Renal pelvis (tissue), 12 donors: ENCODE results near the gene GPR152. TPM values are rescaled to one million over a fixed set of nuclear protein-coding genes. Genes with fewer than 3 reads are reported as not detected.

Experiments
- DNase-seq: peaks from one replicate; pipeline ENCODE4 v3.0.0-alpha.2; 2013
- long read RNA-seq, 16 experiments: transcript quantifications; one replicate each; lab custom pipeline, GENCODE V29; 2026
- polyA plus RNA-seq, 3 donors: library from polyadenylated mRNA; unstranded; fragments of 120-200 nt; gene quantifications; one replicate each; pipeline ENCODE4 v1.2.1, GENCODE V29; 2013; ENCODE audit not compliant: insufficient read length in 3 of 3

GPR152 gene, protein sequence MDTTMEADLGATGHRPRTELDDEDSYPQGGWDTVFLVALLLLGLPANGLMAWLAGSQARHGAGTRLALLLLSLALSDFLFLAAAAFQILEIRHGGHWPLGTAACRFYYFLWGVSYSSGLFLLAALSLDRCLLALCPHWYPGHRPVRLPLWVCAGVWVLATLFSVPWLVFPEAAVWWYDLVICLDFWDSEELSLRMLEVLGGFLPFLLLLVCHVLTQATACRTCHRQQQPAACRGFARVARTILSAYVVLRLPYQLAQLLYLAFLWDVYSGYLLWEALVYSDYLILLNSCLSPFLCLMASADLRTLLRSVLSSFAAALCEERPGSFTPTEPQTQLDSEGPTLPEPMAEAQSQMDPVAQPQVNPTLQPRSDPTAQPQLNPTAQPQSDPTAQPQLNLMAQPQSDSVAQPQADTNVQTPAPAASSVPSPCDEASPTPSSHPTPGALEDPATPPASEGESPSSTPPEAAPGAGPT
- under 1 TPM in 1 of 3 donors, not detected in 2; 0.07 TPM for polyA plus RNA-seq
- long read RNA-seq, donor 1 = 0 reads
- long read RNA-seq, donor 2 = 0 reads
- long read RNA-seq, donor 3 = 0 reads
- long read RNA-seq, donor 4 = 0 reads
- long read RNA-seq, donor 5 = 0 reads
- long read RNA-seq, donor 6 = 0 reads
- long read RNA-seq, donor 7 = 0 reads
- long read RNA-seq, donor 8 = 0 reads
- long read RNA-seq, donor 9 = 0 reads
- long read RNA-seq, donor 10 = 0 reads
- long read RNA-seq, donor 11 = 0 reads
- long read RNA-seq, donor 12 = 0 reads
- long read RNA-seq, donor 13 = 0 reads
- long read RNA-seq, donor 14 = 0 reads
- long read RNA-seq, donor 15 = 0 reads
- long read RNA-seq, donor 16 = 0 reads

DNA sequence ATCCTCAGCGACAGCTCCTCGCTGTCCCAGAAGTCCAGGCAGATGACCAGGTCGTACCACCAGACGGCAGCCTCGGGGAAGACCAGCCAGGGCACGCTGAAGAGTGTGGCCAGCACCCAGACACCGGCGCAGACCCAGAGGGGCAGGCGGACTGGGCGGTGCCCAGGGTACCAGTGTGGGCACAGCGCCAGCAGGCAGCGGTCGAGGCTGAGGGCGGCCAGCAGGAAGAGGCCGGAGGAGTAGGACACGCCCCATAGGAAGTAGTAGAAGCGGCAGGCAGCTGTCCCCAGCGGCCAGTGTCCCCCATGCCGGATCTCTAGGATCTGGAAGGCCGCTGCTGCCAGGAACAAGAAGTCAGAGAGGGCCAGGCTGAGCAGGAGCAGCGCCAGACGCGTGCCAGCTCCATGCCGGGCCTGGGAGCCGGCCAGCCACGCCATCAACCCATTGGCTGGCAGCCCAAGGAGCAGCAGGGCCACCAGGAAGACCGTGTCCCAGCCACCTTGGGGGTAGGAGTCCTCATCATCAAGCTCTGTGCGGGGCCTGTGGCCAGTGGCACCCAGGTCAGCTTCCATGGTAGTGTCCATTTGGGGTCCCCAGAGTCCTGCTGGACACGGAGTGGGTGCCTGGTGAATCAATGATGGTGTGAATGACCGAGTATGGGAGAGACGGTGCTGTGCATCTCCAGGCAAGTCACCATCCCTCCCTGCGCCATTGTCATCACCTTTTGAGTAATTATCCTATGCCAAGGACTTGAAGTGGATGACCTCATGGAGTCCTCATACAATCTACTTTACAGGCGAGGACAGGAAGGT is at the start of gene GPR152:
TSS of gene GPR152 (minus strand) at position 589 of the 812 bp plus-strand sequence. CDS start at position 584, 5 bp downstream.
- no peak for DNase-seq

- DNase-seq = no peak
These were observed 49.3 kb upstream of the GPR152 start for GRCh38 chr11:67501854-67502253.

DNA sequence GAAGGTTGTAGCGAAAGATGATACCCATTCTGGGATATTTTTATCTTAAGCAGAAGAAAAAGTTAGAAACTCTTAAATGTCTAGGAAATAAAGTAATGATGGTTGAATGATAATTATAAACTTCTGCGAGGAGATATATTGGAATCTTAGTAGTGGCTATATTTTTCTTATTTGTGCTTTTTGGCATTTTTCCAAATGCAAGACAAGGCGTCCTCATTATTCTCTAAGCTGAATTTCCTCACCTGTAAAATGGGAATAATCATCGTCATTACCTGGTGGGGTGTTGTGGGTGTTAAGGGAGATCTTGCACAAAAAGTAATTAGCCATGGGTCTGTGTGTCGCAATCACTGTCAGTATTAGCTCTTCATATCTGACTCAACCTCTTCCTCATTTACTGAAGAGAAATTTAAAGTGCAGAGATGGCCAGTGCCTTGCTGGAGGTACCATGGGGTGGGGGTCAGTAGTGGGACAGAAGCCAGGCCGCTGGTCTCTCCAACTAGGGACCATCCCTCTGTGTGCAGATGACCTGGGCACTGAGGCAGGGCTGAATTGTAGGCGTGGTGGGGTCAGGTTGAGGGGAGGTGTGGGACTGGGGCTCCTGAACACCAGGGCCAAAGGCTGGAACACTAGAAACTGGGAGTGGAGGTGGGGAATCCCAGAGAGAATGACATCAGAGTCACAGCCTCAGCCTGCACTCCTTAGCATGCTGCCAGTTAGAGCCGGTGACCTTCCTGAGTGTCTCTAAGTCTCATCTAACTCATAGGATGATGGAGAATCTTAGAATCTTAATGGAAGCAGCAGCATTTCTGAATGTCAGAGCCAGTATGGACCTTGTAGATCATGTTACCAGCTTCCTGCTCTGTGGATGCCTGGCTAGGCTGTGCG is 48.5 kb upstream of the GPR152 start:
- DNase-seq = no peak

GRCh38 chr11:67500484-67500821 is 47.9 kb upstream of the GPR152 start:
- DNase-seq = no peak

GRCh38 chr11:67499808-67500483 is 47.4 kb upstream of the GPR152 start:
- no peak for DNase-seq

DNA sequence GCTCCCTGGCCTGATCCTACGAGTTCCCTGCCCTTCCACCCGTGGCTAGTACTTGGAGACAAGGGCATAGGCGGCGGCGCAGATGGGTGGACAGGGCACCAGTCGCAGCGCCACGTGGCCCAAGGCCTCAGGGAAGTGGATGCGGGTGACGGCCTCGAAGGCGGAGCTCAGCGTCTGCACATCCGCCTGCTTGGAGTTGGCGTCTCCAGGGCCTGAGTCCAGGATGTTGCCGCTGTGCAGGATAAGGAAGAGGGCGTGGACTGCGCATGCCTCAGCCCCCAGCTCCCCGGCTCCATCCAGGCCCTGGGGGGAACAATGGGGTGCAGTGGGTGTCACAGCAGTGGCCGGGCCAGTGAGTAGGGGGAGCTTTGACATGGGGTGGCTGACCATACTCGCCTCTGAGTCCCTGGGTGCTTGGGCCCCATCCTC is 46.0 kb upstream of the GPR152 start:
- DNase-seq = no peak

DNA sequence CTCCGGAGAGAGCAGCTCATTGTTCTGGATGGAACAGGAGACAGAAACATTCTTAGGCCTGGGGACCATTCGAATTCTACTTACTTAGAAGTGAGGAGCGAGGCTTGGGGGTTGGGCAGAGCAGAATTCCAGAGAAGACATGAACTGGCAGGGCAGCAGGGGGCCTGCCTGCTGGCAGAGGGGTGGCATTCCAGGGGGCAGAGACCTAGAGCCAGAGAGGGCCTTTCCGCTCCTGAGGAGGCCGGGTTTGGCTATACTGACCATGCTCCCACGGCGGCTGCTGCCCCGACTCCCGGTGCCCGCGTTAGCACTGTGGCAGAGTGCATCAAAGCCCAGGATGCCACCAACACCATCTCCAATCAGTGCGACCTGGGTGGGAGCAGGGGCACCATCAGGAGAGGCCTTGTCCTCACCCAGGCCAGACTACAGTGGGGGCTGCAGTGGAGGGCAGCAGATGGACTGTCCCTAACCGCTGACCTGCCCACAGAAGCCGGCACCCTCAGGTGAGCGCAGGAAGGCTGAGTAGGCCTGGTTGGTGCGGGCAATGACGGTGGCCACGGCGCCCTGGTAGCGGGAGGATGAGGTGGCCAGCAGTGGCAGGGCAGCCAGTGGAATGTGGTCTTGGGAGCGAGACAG is 45.2 kb upstream of the GPR152 start:
- DNase-seq = no peak

DNA sequence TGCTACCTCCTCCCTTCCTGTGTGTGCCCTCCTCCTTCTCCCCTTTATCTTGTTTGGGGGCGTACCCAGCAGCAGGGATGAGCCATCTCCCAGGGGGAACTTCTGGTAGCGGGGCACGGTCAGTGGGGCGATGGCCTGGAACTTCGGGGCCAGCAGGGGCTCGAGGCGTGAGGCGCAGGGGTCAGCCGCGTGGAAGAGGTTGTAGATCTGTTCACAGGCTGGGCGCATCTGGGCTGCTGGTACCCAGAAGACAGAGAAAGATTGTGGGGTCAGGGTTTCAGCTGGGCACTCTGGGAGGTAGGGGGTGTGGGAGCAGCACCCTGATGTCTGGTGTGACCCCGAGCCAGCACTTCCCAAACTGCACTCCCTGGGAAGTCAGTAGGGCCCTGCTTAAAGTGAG is 43.6 kb upstream of the GPR152 start:
- DNase-seq = no peak

DNA sequence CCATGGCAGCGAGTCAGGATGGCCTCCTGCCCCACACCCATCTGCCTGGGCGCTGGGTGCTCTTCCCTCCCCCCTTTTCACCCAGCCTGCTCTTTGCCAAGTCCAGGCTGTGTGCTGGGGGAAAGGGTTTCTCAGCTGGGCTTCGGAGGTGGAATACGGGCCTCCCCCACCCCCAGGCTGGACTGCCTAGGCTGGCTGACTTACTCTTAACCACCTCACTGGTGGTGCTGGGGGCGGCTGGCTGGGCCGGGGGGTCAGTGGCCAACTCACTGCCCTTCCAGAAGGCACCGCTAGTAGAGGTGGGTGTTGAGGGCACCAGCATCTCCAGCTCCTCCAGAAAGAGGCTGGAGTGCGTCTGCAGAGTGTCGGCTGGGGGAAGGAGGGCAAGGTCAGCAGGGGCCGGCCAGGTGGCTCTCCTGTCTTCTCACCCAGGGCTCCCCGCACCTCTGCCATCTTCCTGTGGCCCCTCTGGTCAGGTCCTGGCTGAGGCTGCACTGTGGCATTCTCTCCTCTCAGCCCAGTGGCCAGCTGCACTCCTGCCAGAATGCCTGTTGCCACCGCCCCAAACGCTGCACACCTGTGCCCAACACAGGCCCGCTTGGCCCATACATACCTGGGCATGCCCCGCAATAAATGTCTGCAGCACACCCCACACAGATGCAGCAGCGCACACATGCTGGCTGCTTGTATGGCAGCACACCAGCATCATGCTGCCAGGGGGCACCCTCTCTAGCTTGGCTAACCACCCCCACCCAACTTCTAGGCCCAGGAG is 42.9 kb upstream of the GPR152 start:
- no peak for DNase-seq

DNA sequence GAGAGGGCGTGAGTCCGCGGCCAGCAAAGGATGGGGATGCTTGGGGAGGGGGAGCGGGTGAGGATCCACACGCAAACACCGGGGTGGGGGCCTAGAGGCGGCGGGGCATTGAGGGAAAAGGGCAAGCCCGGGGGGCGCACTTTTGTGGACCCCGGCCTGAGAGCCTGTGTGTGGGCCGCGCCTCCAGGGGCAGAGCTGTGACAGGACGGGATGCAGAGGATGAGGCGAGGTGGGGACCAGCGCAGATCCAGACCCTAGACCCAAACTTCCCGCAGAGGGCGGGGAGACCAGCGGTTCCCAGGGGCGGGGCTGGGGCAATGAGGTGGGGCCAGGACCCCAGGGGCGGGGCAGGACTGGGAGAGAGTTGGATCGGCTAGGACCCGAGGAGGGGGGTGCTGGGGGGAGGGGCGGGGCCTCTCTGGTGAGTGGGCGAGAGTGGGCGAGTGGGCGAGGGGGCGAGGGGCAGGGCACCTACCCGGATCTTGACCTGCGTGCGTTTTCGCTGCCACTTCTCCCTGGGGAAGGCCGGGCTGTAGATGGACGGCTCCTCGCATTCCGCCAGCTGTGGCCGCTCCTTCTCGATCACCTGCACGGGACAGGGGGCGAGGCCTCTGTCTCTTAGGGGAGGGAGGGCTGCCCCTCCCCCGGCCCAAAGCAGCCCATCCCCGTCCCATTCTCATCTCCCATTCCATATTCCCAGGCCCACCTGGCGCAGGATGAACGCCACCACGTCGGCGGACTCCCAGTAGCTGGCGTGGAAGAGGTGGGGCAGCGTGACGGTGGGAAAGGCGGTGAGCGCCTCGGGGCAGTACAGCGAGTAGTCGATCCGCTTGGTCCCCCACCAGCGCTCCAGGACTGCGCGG is 42.1 kb upstream of the GPR152 start:
- DNase-seq = no peak

GRCh38 chr11:67493548-67494370 is 41.2 kb upstream of the GPR152 start:
- DNase-seq = no peak

- no peak for DNase-seq
These were observed 40.4 kb upstream of the GPR152 start for GRCh38 chr11:67492801-67493547.

DNA sequence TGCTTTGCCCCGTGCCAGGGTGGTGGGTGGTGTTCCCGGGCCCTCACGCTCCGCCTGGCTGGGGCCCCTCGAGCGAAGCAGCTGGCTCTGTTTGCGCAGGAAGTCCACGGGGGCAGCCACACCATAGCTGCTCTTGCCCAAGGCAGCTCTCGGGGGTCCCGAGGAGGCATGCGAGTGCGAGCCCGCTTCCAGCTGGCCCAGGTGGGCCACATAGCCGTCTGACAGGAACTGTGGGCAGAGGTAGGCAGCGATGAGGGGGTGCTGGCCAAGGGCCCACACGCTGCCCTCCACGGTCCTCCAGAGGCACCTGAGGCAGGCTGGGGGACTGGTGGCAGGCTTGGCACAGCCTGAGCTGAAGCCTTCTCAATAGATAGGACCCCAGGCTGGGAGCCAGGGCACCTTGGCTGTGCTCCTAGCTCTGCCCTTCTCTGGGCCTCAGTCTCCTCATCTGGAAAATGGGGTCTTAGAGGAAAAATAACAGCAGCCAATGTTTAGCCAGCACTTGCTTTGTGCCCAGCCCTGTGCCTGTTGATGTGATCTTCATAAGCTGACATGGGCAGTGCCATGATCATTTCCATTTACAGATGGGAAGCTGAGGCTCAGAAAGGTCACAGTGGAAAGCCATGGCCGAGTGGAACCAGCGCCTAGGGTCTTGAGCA is 39.7 kb upstream of the GPR152 start:
- no peak for DNase-seq

DNA sequence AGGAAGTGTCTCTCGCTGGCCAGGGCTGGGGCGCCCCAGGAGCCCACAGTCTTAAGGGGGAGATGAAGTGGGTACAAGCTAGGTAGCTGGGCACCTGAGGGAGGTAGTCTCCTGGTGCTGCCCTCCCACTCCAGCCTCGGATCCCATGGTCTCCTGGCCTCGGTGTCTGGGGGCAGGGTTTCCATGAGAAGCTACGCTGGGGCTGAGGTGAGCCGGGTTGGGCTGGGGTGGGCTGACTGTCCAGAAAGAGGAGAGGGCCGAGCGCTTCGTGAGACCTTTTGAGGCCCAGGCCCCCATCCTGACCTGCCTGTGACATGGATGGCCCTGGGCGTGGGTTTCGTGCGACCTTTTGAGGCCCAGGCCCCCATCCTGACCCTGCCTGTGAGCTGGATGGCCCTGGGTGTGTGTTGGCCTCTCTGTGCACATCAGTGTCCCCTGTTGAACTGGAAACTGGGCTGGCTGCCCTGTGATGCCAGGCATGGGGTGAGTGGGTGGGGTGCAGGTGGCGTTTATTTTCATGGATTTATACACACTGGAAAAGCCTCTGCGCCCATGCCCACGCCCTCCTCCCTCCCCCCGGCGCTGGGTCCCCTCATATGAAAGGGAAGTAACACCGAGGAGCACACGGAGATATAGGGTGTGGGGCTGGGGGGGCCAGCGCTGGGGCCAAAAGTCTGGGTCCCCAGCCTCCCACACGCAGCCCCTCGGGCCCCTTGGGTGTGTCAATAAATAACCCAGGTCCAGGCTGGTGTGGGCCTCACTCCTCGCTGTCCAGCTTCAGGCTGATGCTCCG is 38.9 kb upstream of the GPR152 start:
- DNase-seq = no peak

DNA sequence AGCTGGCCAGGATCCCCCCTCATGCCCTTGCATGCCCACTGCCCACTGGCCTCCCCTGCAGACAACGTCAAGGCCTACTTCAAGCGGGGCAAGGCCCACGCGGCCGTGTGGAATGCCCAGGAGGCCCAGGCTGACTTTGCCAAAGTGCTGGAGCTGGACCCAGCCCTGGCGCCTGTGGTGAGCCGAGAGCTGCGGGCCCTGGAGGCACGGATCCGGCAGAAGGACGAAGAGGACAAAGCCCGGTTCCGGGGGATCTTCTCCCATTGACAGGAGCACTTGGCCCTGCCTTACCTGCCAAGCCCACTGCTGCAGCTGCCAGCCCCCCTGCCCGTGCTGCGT is 38.2 kb upstream of the GPR152 start:
- no peak for DNase-seq
